Mesothelial cell of epicardium (in vitro differentiated cells): ENCODE measurements around the gene PDGFC. TPM values are rescaled to one million over a fixed set of nuclear protein-coding genes. Genes with fewer than 3 reads are reported as not detected.

Experiments
- DNase-seq, 2 experiments: peaks; one replicate each; pipeline ENCODE4 v3.0.0; 2021; ENCODE audit warnings: low spot score in 2 of 2; ENCODE audit not compliant: unreplicated experiment in 2 of 2
- H3K27ac Mint-ChIP-seq: 2 replicates; pipeline ENCODE4 v1.8.0; 2021; ENCODE audit warnings: mixed read lengths
- H3K27me3 Mint-ChIP-seq: 2 replicates; pipeline ENCODE4 v1.8.0; 2021; ENCODE audit warnings: low read depth, mixed read lengths
- H3K36me3 Mint-ChIP-seq: 2 replicates; pipeline ENCODE4 v1.8.0; 2021; ENCODE audit warnings: mixed read lengths
- H3K4me1 Mint-ChIP-seq: 2 replicates; pipeline ENCODE4 v1.8.0; 2021; ENCODE audit warnings: mixed read lengths
- H3K4me3 Mint-ChIP-seq: 2 replicates; pipeline ENCODE4 v1.8.0; 2021; ENCODE audit warnings: mild to moderate bottlenecking, moderate library complexity, mixed read lengths
- H3K9me3 Mint-ChIP-seq: 2 replicates; pipeline ENCODE4 v1.8.0; 2021; ENCODE audit warnings: mixed read lengths
- CTCF ChIP-seq: fragments of 200-600 bp; sonication (generic); IDR thresholded peaks from one replicate; pipeline ENCODE4 v1.5.0; 2021; ENCODE audit warnings: antibody characterized with exemption; ENCODE audit not compliant: unreplicated experiment
- total RNA-seq: library from RNA; stranded (reverse); gene quantifications from 3 replicates; pipeline ENCODE4 v1.2.1, GENCODE V29; 2021

The PDGFC gene
- total RNA-seq, 1 donor from 2014 or later = 83.5 TPM

GRCh38 chr4:156969101-156969500 lies 2.5 kb downstream of the PDGFC start:
- H3K4me1 Mint-ChIP-seq = peaks cover 59% of the 10 kb centered on the region

GRCh38 chr4:156968479-156968984 lies 3.1 kb downstream of the PDGFC start:
- peaks cover 53% of the 10 kb centered on the region for H3K4me1 Mint-ChIP-seq
- H3K4me3 Mint-ChIP-seq = peak overlapping the region; percentile 91
- DNase-seq = peak; percentile 24 to 69
- peak; percentile 87 for TF ChIP-seq CTCF
- H3K9me3 Mint-ChIP-seq = no peaks in the 10 kb centered on the region
- no peaks in the 10 kb centered on the region for H3K27me3 Mint-ChIP-seq
- H3K36me3 Mint-ChIP-seq = no peaks in the 10 kb centered on the region
- peak overlapping the region; percentile 91 for H3K27ac Mint-ChIP-seq

More at GRCh38 chr4:156969101-156969500, 2.5 kb downstream of the PDGFC start:
- no peaks in the 10 kb centered on the region for H3K36me3 Mint-ChIP-seq
- H3K4me3 Mint-ChIP-seq = peak overlapping the region; percentile 91
- no peaks in the 10 kb centered on the region for H3K9me3 Mint-ChIP-seq
- H3K27me3 Mint-ChIP-seq = no peaks in the 10 kb centered on the region
- peak overlapping the region; percentile 91 for H3K27ac Mint-ChIP-seq
- TF ChIP-seq CTCF = no peak
- no peak for DNase-seq

- no peaks in the 10 kb centered on the region for H3K36me3 Mint-ChIP-seq
- TF ChIP-seq CTCF = no peak
- H3K27ac Mint-ChIP-seq = no peak overlapping the region
- H3K27me3 Mint-ChIP-seq = no peaks in the 10 kb centered on the region
- H3K4me3 Mint-ChIP-seq = no peak overlapping the region
- no peak for DNase-seq
- H3K9me3 Mint-ChIP-seq = no peaks in the 10 kb centered on the region
- H3K4me1 Mint-ChIP-seq = peaks cover 55% of the 10 kb centered on the region
Observed at GRCh38 chr4:156966836-156967235, 4.8 kb downstream of the PDGFC start.

- H3K4me1 Mint-ChIP-seq = peaks cover 70% of the 10 kb centered on the region
Observed at GRCh38 chr4:156963419-156963818, 8.2 kb downstream of the PDGFC start.

GRCh38 chr4:156962528-156962974 lies 9.0 kb downstream of the PDGFC start:
- Mint-ChIP-seq H3K4me1 (peaks cover 68% of the 10 kb centered on the region), H3K36me3 (no peaks in the 10 kb centered on the region), H3K27me3 (no peaks in the 10 kb centered on the region), H3K27ac (peak overlapping the region; percentile 48), H3K9me3 (no peaks in the 10 kb centered on the region), H3K4me3 (no peak overlapping the region)
- TF ChIP-seq CTCF = no peak
- DNase-seq = no peak

More at GRCh38 chr4:156963419-156963818, 8.2 kb downstream of the PDGFC start:
- Mint-ChIP-seq H3K27ac (no peak overlapping the region), H3K9me3 (no peaks in the 10 kb centered on the region), H3K36me3 (no peaks in the 10 kb centered on the region), H3K27me3 (no peaks in the 10 kb centered on the region), H3K4me3 (no peak overlapping the region)
- no peak for DNase-seq
- no peak for TF ChIP-seq CTCF

- no peak overlapping the region for H3K4me3 Mint-ChIP-seq
- peaks cover 2% of the 10 kb centered on the region for H3K36me3 Mint-ChIP-seq
- H3K27me3 Mint-ChIP-seq = no peaks in the 10 kb centered on the region
- H3K9me3 Mint-ChIP-seq = no peaks in the 10 kb centered on the region
- no peak for DNase-seq
- H3K27ac Mint-ChIP-seq = peak overlapping the region; percentile 48
- H3K4me1 Mint-ChIP-seq = peaks cover 68% of the 10 kb centered on the region
- TF ChIP-seq CTCF = no peak
Observed at GRCh38 chr4:156962058-156962358, 9.6 kb downstream of the PDGFC start.
